Activated T-helper 1 cell treated with anti-CD3 and anti-CD28 coated beads, Interleukin-12 subunit alpha, Interleukin-12 subunit beta, Interleukin-2, Interleukin-4 antibody, amounts not matched to agents 30 ng/mL and 10 ng/mL and 1 ng/mL, durations not matched to agents 14 hours and 24 hours and 36 hours (primary cell): Measurements from ENCODE around the gene TBC1D2B. TPM values are rescaled to one million over a fixed set of nuclear protein-coding genes. Genes with fewer than 3 reads are reported as not detected.
"Not testable (repeated sequence)": the region's sequence is repeated elsewhere in the genome, so short reads cannot be mapped to it uniquely, and the experiment has no call there.

Experiments
- DNase-seq: peaks from one replicate; pipeline ENCODE4 v3.0.0; 2021; ENCODE audit warnings: low spot score
- H3K27ac Mint-ChIP-seq: one replicate; pipeline ENCODE4 v1.8.0; 2021; ENCODE audit warnings: mild to moderate bottlenecking, mixed read lengths
- H3K27me3 Mint-ChIP-seq: one replicate; pipeline ENCODE4 v1.8.0; 2022; ENCODE audit warnings: mild to moderate bottlenecking, moderate library complexity, mixed read lengths; ENCODE audit not compliant: insufficient read depth
- H3K36me3 Mint-ChIP-seq: one replicate; pipeline ENCODE4 v1.8.0; 2021; ENCODE audit warnings: low read depth, mixed read lengths
- H3K4me1 Mint-ChIP-seq: one replicate; pipeline ENCODE4 v1.8.0; 2021; ENCODE audit warnings: low read depth, mixed read lengths
- H3K4me3 Mint-ChIP-seq: one replicate; pipeline ENCODE4 v1.8.0; 2021; ENCODE audit warnings: mild to moderate bottlenecking, moderate library complexity, mixed read lengths
- H3K9me3 Mint-ChIP-seq: one replicate; pipeline ENCODE4 v1.8.0; 2021; ENCODE audit warnings: mixed read lengths
- intact Hi-C: fragments of 100-400 bp; cut with micrococcal nuclease; formaldehyde crosslinking; loops from one replicate; pipeline ENCODE4 v1.15.1; 2024
- total RNA-seq: library from RNA; stranded (reverse); gene quantifications from 2 replicates; pipeline ENCODE4 v1.2.3, GENCODE V29; 2022

TBC1D2B gene
- total RNA-seq, 1 donor from 2014 or later = 60.8 TPM

- H3K9me3 Mint-ChIP-seq, DNase-seq, H3K27me3 Mint-ChIP-seq, intact Hi-C loops, H3K27ac Mint-ChIP-seq, H3K4me3 Mint-ChIP-seq: not testable (repeated sequence)
- H3K36me3 Mint-ChIP-seq = peaks cover 18% of the 10 kb centered on the region
- peaks cover 15% of the 10 kb centered on the region for H3K4me1 Mint-ChIP-seq
These were observed 81.3 kb downstream of the TBC1D2B start for GRCh38 chr15:77996226-77996625.

GRCh38 chr15:77995537-77995918 is 82.0 kb downstream of the TBC1D2B start:
- H3K27me3 Mint-ChIP-seq, DNase-seq, H3K27ac Mint-ChIP-seq, intact Hi-C loops, H3K4me3 Mint-ChIP-seq, H3K9me3 Mint-ChIP-seq: not testable (repeated sequence)
- Mint-ChIP-seq H3K4me1 (peaks cover 17% of the 10 kb centered on the region), H3K36me3 (peaks cover 12% of the 10 kb centered on the region)

GRCh38 chr15:77994893-77995536 is 82.5 kb downstream of the TBC1D2B start:
- intact Hi-C loops, H3K27me3 Mint-ChIP-seq, H3K4me3 Mint-ChIP-seq, H3K27ac Mint-ChIP-seq, DNase-seq, H3K9me3 Mint-ChIP-seq, H3K36me3 Mint-ChIP-seq: not testable (repeated sequence)
- H3K4me1 Mint-ChIP-seq = peaks cover 16% of the 10 kb centered on the region

GRCh38 chr15:77993970-77994693 is 83.4 kb downstream of the TBC1D2B start:
- intact Hi-C loops, H3K4me3 Mint-ChIP-seq, H3K27me3 Mint-ChIP-seq, H3K9me3 Mint-ChIP-seq, DNase-seq, H3K27ac Mint-ChIP-seq, H3K36me3 Mint-ChIP-seq: not testable (repeated sequence)
- H3K4me1 Mint-ChIP-seq = peaks cover 16% of the 10 kb centered on the region

- Mint-ChIP-seq H3K4me3 (no peak overlapping the region), H3K36me3 (peaks cover 8% of the 10 kb centered on the region), H3K9me3 (no peaks in the 10 kb centered on the region), H3K27me3 (no peaks in the 10 kb centered on the region), H3K27ac (peak overlapping the region; percentile 56), H3K4me1 (peaks cover 16% of the 10 kb centered on the region)
- intact Hi-C loops = no loop called here
- DNase-seq = no peak
These were observed 84.1 kb downstream of the TBC1D2B start for GRCh38 chr15:77993374-77993911.

GRCh38 chr15:77992356-77993222 is 84.9 kb downstream of the TBC1D2B start:
- Mint-ChIP-seq H3K36me3 (peaks cover 6% of the 10 kb centered on the region), H3K9me3 (no peaks in the 10 kb centered on the region), H3K27ac (peak overlapping the region; percentile 56), H3K4me3 (no peak overlapping the region), H3K27me3 (no peaks in the 10 kb centered on the region), H3K4me1 (peaks cover 16% of the 10 kb centered on the region)
- no peak for DNase-seq
- intact Hi-C loops = no loop called here

GRCh38 chr15:77991658-77992201 is 85.8 kb downstream of the TBC1D2B start:
- H3K9me3 Mint-ChIP-seq, H3K4me3 Mint-ChIP-seq, H3K27me3 Mint-ChIP-seq, intact Hi-C loops, DNase-seq, H3K36me3 Mint-ChIP-seq, H3K27ac Mint-ChIP-seq: not testable (repeated sequence)
- peaks cover 16% of the 10 kb centered on the region for H3K4me1 Mint-ChIP-seq

GRCh38 chr15:77991029-77991406 is 86.5 kb downstream of the TBC1D2B start:
- peaks cover 6% of the 10 kb centered on the region for H3K36me3 Mint-ChIP-seq
- no peak overlapping the region for H3K4me3 Mint-ChIP-seq
- H3K27ac Mint-ChIP-seq = no peak overlapping the region
- no peak for DNase-seq
- peaks cover 16% of the 10 kb centered on the region for H3K4me1 Mint-ChIP-seq
- H3K9me3 Mint-ChIP-seq = no peaks in the 10 kb centered on the region
- intact Hi-C loops = no loop called here
- no peaks in the 10 kb centered on the region for H3K27me3 Mint-ChIP-seq

- Mint-ChIP-seq H3K27ac (no peak overlapping the region), H3K9me3 (no peaks in the 10 kb centered on the region), H3K4me1 (peaks cover 16% of the 10 kb centered on the region), H3K27me3 (no peaks in the 10 kb centered on the region), H3K36me3 (peaks cover 6% of the 10 kb centered on the region), H3K4me3 (no peak overlapping the region)
- intact Hi-C loops = no loop called here
- DNase-seq = no peak
These were observed 88.0 kb downstream of the TBC1D2B start for GRCh38 chr15:77989296-77990143.

GRCh38 chr15:77988347-77989295 is 88.9 kb downstream of the TBC1D2B start:
- H3K9me3 Mint-ChIP-seq = no peaks in the 10 kb centered on the region
- no peaks in the 10 kb centered on the region for H3K27me3 Mint-ChIP-seq
- peaks cover 6% of the 10 kb centered on the region for H3K36me3 Mint-ChIP-seq
- peaks cover 16% of the 10 kb centered on the region for H3K4me1 Mint-ChIP-seq
- no peak overlapping the region for H3K27ac Mint-ChIP-seq
- H3K4me3 Mint-ChIP-seq = no peak overlapping the region
- DNase-seq = no peak
- intact Hi-C loops = no loop called here

- H3K4me3 Mint-ChIP-seq, intact Hi-C loops, H3K36me3 Mint-ChIP-seq: not testable (repeated sequence)
These were observed 89.8 kb downstream of the TBC1D2B start for GRCh38 chr15:77987765-77988136.

More at GRCh38 chr15:77987765-77988136, 89.8 kb downstream of the TBC1D2B start:
- H3K4me1 Mint-ChIP-seq = peaks cover 16% of the 10 kb centered on the region
- H3K27me3 Mint-ChIP-seq, H3K27ac Mint-ChIP-seq, DNase-seq, H3K9me3 Mint-ChIP-seq: not testable (repeated sequence)
